ENCODE data around the gene ABCD2. TPM values are rescaled to one million over a fixed set of nuclear protein-coding genes. Genes with fewer than 3 reads are reported as not detected.

Gene ABCD2
- total RNA-seq, 1 experiment from 2014 or later = not detected

GRCh38 chr12:39574378-39574777 is 45.2 kb downstream of the ABCD2 start (continued):
- TF ChIP-seq, protein P1, sequence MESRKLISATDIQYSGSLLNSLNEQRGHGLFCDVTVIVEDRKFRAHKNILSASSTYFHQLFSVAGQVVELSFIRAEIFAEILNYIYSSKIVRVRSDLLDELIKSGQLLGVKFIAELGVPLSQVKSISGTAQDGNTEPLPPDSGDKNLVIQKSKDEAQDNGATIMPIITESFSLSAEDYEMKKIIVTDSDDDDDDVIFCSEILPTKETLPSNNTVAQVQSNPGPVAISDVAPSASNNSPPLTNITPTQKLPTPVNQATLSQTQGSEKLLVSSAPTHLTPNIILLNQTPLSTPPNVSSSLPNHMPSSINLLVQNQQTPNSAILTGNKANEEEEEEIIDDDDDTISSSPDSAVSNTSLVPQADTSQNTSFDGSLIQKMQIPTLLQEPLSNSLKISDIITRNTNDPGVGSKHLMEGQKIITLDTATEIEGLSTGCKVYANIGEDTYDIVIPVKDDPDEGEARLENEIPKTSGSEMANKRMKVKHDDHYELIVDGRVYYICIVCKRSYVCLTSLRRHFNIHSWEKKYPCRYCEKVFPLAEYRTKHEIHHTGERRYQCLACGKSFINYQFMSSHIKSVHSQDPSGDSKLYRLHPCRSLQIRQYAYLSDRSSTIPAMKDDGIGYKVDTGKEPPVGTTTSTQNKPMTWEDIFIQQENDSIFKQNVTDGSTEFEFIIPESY (IDR thresholded peaks at IDR 0.05; ENCODE audit: extremely low read depth, insufficient replicate concordance, low read length) = no peak
- no peak for TF ChIP-seq EGR1 (IDR thresholded peaks at IDR 0.05; ENCODE audit: low read depth)
- no peak for TF ChIP-seq FOSL1 (IDR thresholded peaks at IDR 0.05; ENCODE audit: low read depth)
- TF ChIP-seq ZFX (IDR thresholded peaks at IDR 0.05) = no peak
- TF ChIP-seq ATF3 (IDR thresholded peaks at IDR 0.05) = no peak
- TF ChIP-seq JUND (IDR thresholded peaks at IDR 0.05) = no peak

GRCh38 chr12:39573971-39574370 is 45.6 kb downstream of the ABCD2 start:
- H3K9me2 ChIP-seq (ENCODE audit: insufficient read depth) = no peaks in the 10 kb centered on the region
- H3K9me3 ChIP-seq (ENCODE audit: control insufficient read depth in 1 of 2, insufficient read depth in 1 of 2, low read depth in 1 of 2, low read length in 2 of 2) = no peaks in the 10 kb centered on the region
- no peaks in the 10 kb centered on the region for H3K4me1 ChIP-seq (ENCODE audit: control insufficient read depth in 1 of 2, insufficient read depth in 2 of 2, low read length in 2 of 2)
- no peaks in the 10 kb centered on the region for H3K27me3 ChIP-seq (ENCODE audit: insufficient read depth, low read length)
- intact Hi-C loops (cut with micrococcal nuclease) = no loop called here
- CTCF ChIA-PET = no interaction called here
- no peak overlapping the region for H3K4me3 ChIP-seq (replicated peaks in 1 of 2; ENCODE audit: low read depth in 1 of 2, low read length in 2 of 2)
- H3K4me2 ChIP-seq (ENCODE audit: low read length) = no peak overlapping the region
- no peak overlapping the region for H3K27ac ChIP-seq (ENCODE audit: low read depth, low read length)
- RAD21 ChIA-PET (ENCODE audit: low non-redundant PET in 1 of 2, low total read pairs in 2 of 2, uncharacterized antibody in 2 of 2, unreplicated experiment in 2 of 2) = no interaction called here
- POLR2A ChIA-PET = no interaction called here
- H3K79me2 ChIP-seq (ENCODE audit: insufficient read depth, low read length) = no peaks in the 10 kb centered on the region
- H3K36me3 ChIP-seq (ENCODE audit: control insufficient read depth in 1 of 2, insufficient read depth in 2 of 2, low read length in 2 of 2) = no peaks in the 10 kb centered on the region
- no peak for DNase-seq (ENCODE audit: low read depth, low spot score)
- BruUV-seq (replicated peaks) = no TSS peak
- H2AFZ ChIP-seq (ENCODE audit: low read depth, low read length, poor library complexity, severe bottlenecking) = no peak overlapping the region
- no peak for ATAC-seq
- no peaks in the 10 kb centered on the region for H4K20me1 ChIP-seq (ENCODE audit: insufficient read depth)
- H3K9ac ChIP-seq (ENCODE audit: low read length) = no peak overlapping the region
- TF ChIP-seq RAD21 (IDR thresholded peaks at IDR 0.05; ENCODE audit: low read depth) (no peak), EZH2 (IDR thresholded peaks at IDR 0.05) (no peak), FOSL1 (IDR thresholded peaks at IDR 0.05; ENCODE audit: low read depth) (no peak), CBX3 (IDR thresholded peaks at IDR 0.05; ENCODE audit: low read depth) (no peak), CEBPB (IDR thresholded peaks at IDR 0.05; ENCODE audit: low read depth) (no peak), JUND (IDR thresholded peaks at IDR 0.05) (no peak), SRF (IDR thresholded peaks at IDR 0.05; ENCODE audit: low read depth) (no peak), EZH2phosphoT487 (IDR thresholded peaks at IDR 0.05; ENCODE audit: borderline replicate concordance) (no peak), SP1 (IDR thresholded peaks at IDR 0.05; ENCODE audit: low read depth) (no peak), SIN3A (IDR thresholded peaks at IDR 0.05; ENCODE audit: low read depth) (no peak), POLR2AphosphoS5 (IDR thresholded peaks at IDR 0.05; ENCODE audit: low read depth, low read length) (no peak), ZFX (IDR thresholded peaks at IDR 0.05) (no peak)
- TF ChIP-seq, protein P2, sequence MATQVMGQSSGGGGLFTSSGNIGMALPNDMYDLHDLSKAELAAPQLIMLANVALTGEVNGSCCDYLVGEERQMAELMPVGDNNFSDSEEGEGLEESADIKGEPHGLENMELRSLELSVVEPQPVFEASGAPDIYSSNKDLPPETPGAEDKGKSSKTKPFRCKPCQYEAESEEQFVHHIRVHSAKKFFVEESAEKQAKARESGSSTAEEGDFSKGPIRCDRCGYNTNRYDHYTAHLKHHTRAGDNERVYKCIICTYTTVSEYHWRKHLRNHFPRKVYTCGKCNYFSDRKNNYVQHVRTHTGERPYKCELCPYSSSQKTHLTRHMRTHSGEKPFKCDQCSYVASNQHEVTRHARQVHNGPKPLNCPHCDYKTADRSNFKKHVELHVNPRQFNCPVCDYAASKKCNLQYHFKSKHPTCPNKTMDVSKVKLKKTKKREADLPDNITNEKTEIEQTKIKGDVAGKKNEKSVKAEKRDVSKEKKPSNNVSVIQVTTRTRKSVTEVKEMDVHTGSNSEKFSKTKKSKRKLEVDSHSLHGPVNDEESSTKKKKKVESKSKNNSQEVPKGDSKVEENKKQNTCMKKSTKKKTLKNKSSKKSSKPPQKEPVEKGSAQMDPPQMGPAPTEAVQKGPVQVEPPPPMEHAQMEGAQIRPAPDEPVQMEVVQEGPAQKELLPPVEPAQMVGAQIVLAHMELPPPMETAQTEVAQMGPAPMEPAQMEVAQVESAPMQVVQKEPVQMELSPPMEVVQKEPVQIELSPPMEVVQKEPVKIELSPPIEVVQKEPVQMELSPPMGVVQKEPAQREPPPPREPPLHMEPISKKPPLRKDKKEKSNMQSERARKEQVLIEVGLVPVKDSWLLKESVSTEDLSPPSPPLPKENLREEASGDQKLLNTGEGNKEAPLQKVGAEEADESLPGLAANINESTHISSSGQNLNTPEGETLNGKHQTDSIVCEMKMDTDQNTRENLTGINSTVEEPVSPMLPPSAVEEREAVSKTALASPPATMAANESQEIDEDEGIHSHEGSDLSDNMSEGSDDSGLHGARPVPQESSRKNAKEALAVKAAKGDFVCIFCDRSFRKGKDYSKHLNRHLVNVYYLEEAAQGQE (IDR thresholded peaks at IDR 0.05; ENCODE audit: low read depth) = no peak
- TF ChIP-seq, protein P1 (IDR thresholded peaks at IDR 0.05; ENCODE audit: extremely low read depth, insufficient replicate concordance, low read length) = no peak
- TF ChIP-seq, protein P3, sequence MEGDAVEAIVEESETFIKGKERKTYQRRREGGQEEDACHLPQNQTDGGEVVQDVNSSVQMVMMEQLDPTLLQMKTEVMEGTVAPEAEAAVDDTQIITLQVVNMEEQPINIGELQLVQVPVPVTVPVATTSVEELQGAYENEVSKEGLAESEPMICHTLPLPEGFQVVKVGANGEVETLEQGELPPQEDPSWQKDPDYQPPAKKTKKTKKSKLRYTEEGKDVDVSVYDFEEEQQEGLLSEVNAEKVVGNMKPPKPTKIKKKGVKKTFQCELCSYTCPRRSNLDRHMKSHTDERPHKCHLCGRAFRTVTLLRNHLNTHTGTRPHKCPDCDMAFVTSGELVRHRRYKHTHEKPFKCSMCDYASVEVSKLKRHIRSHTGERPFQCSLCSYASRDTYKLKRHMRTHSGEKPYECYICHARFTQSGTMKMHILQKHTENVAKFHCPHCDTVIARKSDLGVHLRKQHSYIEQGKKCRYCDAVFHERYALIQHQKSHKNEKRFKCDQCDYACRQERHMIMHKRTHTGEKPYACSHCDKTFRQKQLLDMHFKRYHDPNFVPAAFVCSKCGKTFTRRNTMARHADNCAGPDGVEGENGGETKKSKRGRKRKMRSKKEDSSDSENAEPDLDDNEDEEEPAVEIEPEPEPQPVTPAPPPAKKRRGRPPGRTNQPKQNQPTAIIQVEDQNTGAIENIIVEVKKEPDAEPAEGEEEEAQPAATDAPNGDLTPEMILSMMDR (IDR thresholded peaks at IDR 0.05 in 2 of 3, conservative IDR thresholded peaks at IDR 0.05 in 1 of 3; ENCODE audit: borderline replicate concordance in 1 of 3, insufficient read depth in 1 of 3, low read depth in 2 of 3, low read length in 2 of 3) = no peak
